Regular cardiac myocyte (primary cell): ENCODE measurements around the gene FCRL4. TPM values are rescaled to one million over a fixed set of nuclear protein-coding genes. Genes with fewer than 3 reads are reported as not detected.

Source experiments
- total RNA-seq: library from RNA; depleted of rRNA; stranded (reverse); fragments of >200 nt; gene quantifications from 2 replicates; pipeline ENCODE4 v1.2.3, GENCODE V29; 2014

Gene FCRL4
- not detected in 2 replicates for total RNA-seq

DNA sequence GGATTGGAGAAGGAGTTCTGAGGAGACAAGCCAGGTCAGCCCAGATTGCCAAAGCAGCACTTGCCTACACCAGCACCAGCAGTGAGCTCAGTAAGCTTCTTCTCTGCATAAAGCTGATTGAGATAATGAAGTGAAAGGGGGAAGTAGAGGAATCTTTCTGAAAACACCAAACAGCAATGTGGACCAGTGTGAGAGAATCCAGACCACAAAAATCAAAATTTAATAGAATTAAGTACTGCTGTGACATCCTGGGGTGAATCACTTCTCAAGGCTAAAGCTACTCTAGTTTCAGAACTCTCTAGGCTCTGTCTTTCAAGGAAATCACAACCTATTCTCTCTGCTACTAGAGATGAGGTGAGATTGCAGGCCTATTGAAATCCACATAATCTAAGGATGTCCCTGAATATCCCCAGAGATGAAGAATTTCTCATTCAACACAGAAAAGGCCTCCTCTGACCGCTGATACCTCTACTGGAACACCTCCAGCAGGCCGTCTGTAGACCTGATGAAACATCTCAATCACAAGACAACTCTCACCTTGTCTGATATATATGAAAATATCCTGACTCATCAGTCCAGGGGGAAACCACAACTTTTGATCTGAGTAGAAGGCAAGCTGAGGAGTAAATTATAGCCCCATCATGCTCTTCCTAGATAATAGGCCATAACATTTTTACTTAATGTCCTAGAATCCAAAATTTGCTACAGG lies at the start of gene FCRL4:
Gene FCRL4, minus strand, starts transcription at position 127 of the 709 bp plus-strand sequence. CDS start 141 bp downstream, outside the sequence.

DNA sequence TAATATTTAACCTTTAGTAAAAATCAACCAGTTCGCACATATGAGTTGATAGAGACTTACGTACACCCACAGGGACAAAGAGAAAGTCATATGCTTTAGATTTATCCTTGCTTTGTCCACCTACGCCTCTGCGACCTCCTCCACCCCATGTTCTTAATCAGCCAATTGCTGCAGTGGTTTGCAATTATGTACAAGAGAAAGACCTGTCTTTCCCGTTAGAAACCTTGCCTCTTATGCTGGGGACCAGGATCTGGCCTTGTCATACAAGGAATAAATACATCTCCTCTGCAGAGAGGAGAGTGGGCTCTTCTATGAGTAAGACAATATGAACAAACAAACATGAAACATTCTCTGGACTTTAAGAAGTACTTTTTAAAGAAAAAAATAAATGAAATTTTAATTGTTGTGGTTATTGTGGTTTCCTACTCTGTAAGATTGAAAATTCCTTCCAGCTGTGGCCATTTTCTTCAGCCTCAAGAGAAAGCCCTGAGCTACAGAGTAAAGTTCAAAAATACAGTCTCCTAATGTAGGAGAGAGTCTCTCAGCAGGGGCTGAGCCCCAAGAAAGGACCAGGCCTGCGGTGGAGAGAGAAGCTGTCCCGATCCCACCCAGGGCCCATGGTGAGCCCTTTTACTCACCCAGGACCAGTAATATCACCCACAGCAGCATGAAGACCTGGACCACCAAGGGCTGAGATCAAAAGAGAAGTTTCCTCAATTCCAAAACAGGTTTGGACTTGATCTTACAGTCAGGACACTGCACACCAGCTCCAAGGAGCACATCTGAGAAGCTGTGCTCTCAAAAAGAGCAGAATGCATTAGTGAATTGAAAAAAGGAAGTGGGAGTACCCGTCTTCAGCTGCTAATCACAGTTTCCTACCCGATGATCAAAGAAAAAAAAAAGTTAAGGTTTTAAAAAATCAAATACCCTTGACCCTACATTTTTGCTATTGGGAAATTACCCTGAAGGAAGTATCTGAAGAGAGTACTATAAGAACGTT lies 45.9 kb downstream of the FCRL4 start, which contains the start of gene FCRL5:
Gene FCRL5, minus strand, starts transcription at position 822 of the 1,000 bp plus-strand sequence. Its CDS starts 153 bp downstream, at position 669.

Other genes starting within 250 kb of the FCRL4 start
- not detected in 2 replicates for gene FCRL5, start 45.6 kb downstream of the FCRL4 start, total RNA-seq
- not detected in 2 replicates for gene FCRL3, start 102.7 kb upstream of the FCRL4 start, total RNA-seq
- not detected in 2 replicates for gene FCRL2, start 179.0 kb upstream of the FCRL4 start, total RNA-seq
- not detected in 2 replicates for gene FCRL1, start 222.0 kb upstream of the FCRL4 start, total RNA-seq
- gene CD5L, start 243.7 kb upstream of the FCRL4 start, total RNA-seq, result not detected in 2 replicates